ENCODE results near the gene PRPSAP2. TPM values are rescaled to one million over a fixed set of nuclear protein-coding genes. Genes with fewer than 3 reads are reported as not detected.
A peak's percentile ranks its signal among the peaks of the same experiment; 100 is the strongest.

PRPSAP2 gene
- total and polyA plus RNA-seq, 2 of the 8 experiments (the other 6 are each of a cell fraction or from before 2014, with no cell fraction given) = 28.7 to 50.5 TPM

GRCh38 chr17:18966831-18967624 is 109.1 kb downstream of the PRPSAP2 start:
- Histone ChIP-seq H3K9ac (replicated peaks in 1 of 4; ENCODE audit: extremely low read depth in 1 of 4, low read depth in 3 of 4, low read length in 3 of 4) (no peak overlapping the region), H3K56ac (replicated peaks; ENCODE audit: insufficient read length, low read depth, low read length) (no peak overlapping the region), H3K23me2 (ENCODE audit: low read depth, low read length) (no peaks in the 10 kb centered on the region), H3K36me3 (ENCODE audit: control insufficient read depth in 2 of 4, insufficient read depth in 4 of 4, low read length in 3 of 4) (peaks cover 4 to 9% (median 7%) of the 10 kb centered on the region in 4 experiments; a peak in 5 of 8 replicates), H3K79me2 (ENCODE audit: control insufficient read depth in 1 of 2, insufficient read depth in 2 of 2, low read length in 2 of 2) (no peaks in the 10 kb centered on the region), H3K9me3 (ENCODE audit: insufficient read depth in 2 of 2, low read depth in 1 of 2, low read length in 1 of 2) (no peaks in the 10 kb centered on the region), H4K20me1 (replicated peaks in 1 of 2; ENCODE audit: control insufficient read depth in 1 of 2, insufficient read depth in 2 of 2, low read length in 2 of 2) (peaks cover 0 to 6% of the 10 kb centered on the region in 2 experiments), H3K27ac (ENCODE audit: low read depth, low read length) (peak overlapping the region; percentile 33; the same call in 1 of the 2 replicates), H2AK5ac (ENCODE audit: low read depth, low read length) (peak overlapping the region; percentile 43; the same call in 1 of the 2 replicates), H3K79me1 (ENCODE audit: low read depth, low read length) (no peaks in the 10 kb centered on the region; the same call in 1 of the 2 replicates), H4K8ac (ENCODE audit: extremely low read depth, insufficient read depth, low read length) (peak overlapping the region; percentile 62; the same call in 1 of the 2 replicates), H3K4me3 (ENCODE audit: extremely low read depth in 1 of 4, insufficient read depth in 2 of 4, low read depth in 3 of 4, low read length in 4 of 4) (no peak overlapping the region), H4K91ac (replicated peaks; ENCODE audit: insufficient read length, low read length) (no peak overlapping the region), H3K4ac (replicated peaks; ENCODE audit: insufficient read length, low read depth, low read length) (peak overlapping the region; percentile 70), H2AFZ (ENCODE audit: low read length) (no peak overlapping the region), H3K27me3 (replicated peaks in 1 of 4; ENCODE audit: control insufficient read depth in 3 of 4, extremely low read depth in 1 of 4, insufficient read depth in 3 of 4, low read length in 3 of 4) (no peaks in the 10 kb centered on the region), H3K4me2 (ENCODE audit: insufficient read depth in 1 of 2, low read depth in 2 of 2, low read length in 2 of 2) (0 out of 4 replicates have a peak overlapping the region, but pooled peaks of 1 of the 2 experiments have one; percentile 21), H4K5ac (ENCODE audit: insufficient read length, low read depth, low read length) (no peak overlapping the region), H2BK12ac (ENCODE audit: low read depth, low read length) (no peak overlapping the region), H3K14ac (ENCODE audit: insufficient read length) (no peak overlapping the region), H2BK5ac (ENCODE audit: low read depth, low read length) (peak overlapping the region; percentile 48; the same call in 1 of the 2 replicates), H2BK15ac (ENCODE audit: low read length) (peak overlapping the region; percentile 61; the same call in 1 of the 2 replicates), H2BK20ac (ENCODE audit: low read length) (no peak overlapping the region), H2BK120ac (replicated peaks; ENCODE audit: low read depth, low read length) (no peak overlapping the region), H3K23ac (ENCODE audit: insufficient read length) (no peak overlapping the region), H3K18ac (ENCODE audit: extremely low read depth, low read length) (no peak overlapping the region; the same call in 1 of the 2 replicates), H3K4me1 (replicated peaks in 1 of 4; ENCODE audit: control insufficient read depth in 3 of 4, insufficient read depth in 4 of 4, low read length in 3 of 4) (peaks cover 0 to 31% (median 18%) of the 10 kb centered on the region in 4 experiments; a peak in 6 of 7 replicates)
- FAIRE-seq = no peak
- ChIA-PET POLR2A (ENCODE audit: partially characterized antibody) (interaction anchor here (1.1 kb wide), 1 partner anchor 9 kb away, joined by 3 read pairs; no protein-coding TSS in a partner anchor), CTCF (ENCODE audit: partially characterized antibody) (interaction anchor here (1.6 kb wide), 1 partner anchor 35 kb away, joined by 4 read pairs; no protein-coding TSS in a partner anchor)
- peak in 1 of 2 experiments; percentile 66 for DNase-seq (ENCODE audit: low read depth in 1 of 2, low spot score in 2 of 2)
- no peak for TF ChIP-seq GABPA (IDR thresholded peaks at IDR 0.05; ENCODE audit: borderline replicate concordance, insufficient read depth, low read length)
- TF ChIP-seq SAP30 (IDR thresholded peaks at IDR 0.05; ENCODE audit: insufficient read depth, insufficient replicate concordance, low read length) = no peak
- no peak for TF ChIP-seq ASH2L (IDR thresholded peaks at IDR 0.05; ENCODE audit: low read length)
- TF ChIP-seq, protein P1, sequence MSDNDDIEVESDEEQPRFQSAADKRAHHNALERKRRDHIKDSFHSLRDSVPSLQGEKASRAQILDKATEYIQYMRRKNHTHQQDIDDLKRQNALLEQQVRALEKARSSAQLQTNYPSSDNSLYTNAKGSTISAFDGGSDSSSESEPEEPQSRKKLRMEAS (IDR thresholded peaks at IDR 0.05) = no peak
- TF ChIP-seq BCL11A (IDR thresholded peaks at IDR 0.05; ENCODE audit: low read depth in 2 of 2, low read length in 2 of 2) = no peak
- TF ChIP-seq CEBPB (IDR thresholded peaks at IDR 0.05; ENCODE audit: low read depth, low read length) = no peak
- no peak for TF ChIP-seq POLR2A (IDR thresholded peaks at IDR 0.05; ENCODE audit: control extremely low read depth in 1 of 2, low read depth in 2 of 2, low read length in 2 of 2)
- TF ChIP-seq NANOG (IDR thresholded peaks at IDR 0.05; ENCODE audit: insufficient read depth, low read depth, low read length, poor library complexity, severe bottlenecking) = no peak
- TF ChIP-seq CHD1 (IDR thresholded peaks at IDR 0.05; ENCODE audit: low read depth, low read length) = no peak
- no peak for TF ChIP-seq KDM4A (IDR thresholded peaks at IDR 0.05; ENCODE audit: low read depth, low read length, severe bottlenecking)
- 59% methylated on average over 18 of the region's 19 CpGs; no CpG with 5 or more reads in 1 of the 2 experiments for WGBS, 2 experiments (ENCODE audit: extremely low coverage in 1 of 2, insufficient coverage in 1 of 2, insufficient read length in 1 of 2, insufficient replicate concordance in 2 of 2, low coverage in 1 of 2, low lambda C conversion rate in 2 of 2, missing lambda C conversion rate in 1 of 2)

Measured in H1 (cell line).